Activated T-helper 2 cell treated with anti-CD3 and anti-CD28 coated beads, Interferon-gamma antibody, Interleukin-2, Interleukin-4, amounts not matched to agents 10 μg/mL and 5 μg/mL and 100 μg/mL, durations not matched to agents 14 hours and 24 hours and 36 hours (primary cell): ENCODE data around the gene COX6B1. TPM values are rescaled to one million over a fixed set of nuclear protein-coding genes. Genes with fewer than 3 reads are reported as not detected.

ENCODE experiments used
- DNase-seq: peaks from one replicate; pipeline ENCODE4 v3.0.0; 2021; ENCODE audit warnings: low spot score
- H3K27ac Mint-ChIP-seq: one replicate; pipeline ENCODE4 v1.8.0; 2021; ENCODE audit warnings: mixed read lengths
- H3K27me3 Mint-ChIP-seq: one replicate; pipeline ENCODE4 v1.8.0; 2021; ENCODE audit warnings: low read depth, mixed read lengths
- H3K36me3 Mint-ChIP-seq: one replicate; pipeline ENCODE4 v1.8.0; 2021; ENCODE audit warnings: low read depth, mixed read lengths
- H3K4me1 Mint-ChIP-seq: one replicate; pipeline ENCODE4 v1.8.0; 2021; ENCODE audit warnings: low read depth, mixed read lengths
- H3K4me3 Mint-ChIP-seq: one replicate; pipeline ENCODE4 v1.8.0; 2021; ENCODE audit warnings: low read depth, mild to moderate bottlenecking, moderate library complexity, mixed read lengths
- H3K9me3 Mint-ChIP-seq: one replicate; pipeline ENCODE4 v1.8.0; 2021; ENCODE audit warnings: mixed read lengths
- intact Hi-C: fragments of 100-400 bp; cut with micrococcal nuclease; formaldehyde crosslinking; loops from one replicate; pipeline ENCODE4 v1.15.1; 2023
- total RNA-seq: library from RNA; stranded (reverse); gene quantifications from 2 replicates; pipeline ENCODE4 v1.2.3, GENCODE V29; 2022

COX6B1 gene
- total RNA-seq, 1 donor from 2014 or later: 461 TPM

DNA sequence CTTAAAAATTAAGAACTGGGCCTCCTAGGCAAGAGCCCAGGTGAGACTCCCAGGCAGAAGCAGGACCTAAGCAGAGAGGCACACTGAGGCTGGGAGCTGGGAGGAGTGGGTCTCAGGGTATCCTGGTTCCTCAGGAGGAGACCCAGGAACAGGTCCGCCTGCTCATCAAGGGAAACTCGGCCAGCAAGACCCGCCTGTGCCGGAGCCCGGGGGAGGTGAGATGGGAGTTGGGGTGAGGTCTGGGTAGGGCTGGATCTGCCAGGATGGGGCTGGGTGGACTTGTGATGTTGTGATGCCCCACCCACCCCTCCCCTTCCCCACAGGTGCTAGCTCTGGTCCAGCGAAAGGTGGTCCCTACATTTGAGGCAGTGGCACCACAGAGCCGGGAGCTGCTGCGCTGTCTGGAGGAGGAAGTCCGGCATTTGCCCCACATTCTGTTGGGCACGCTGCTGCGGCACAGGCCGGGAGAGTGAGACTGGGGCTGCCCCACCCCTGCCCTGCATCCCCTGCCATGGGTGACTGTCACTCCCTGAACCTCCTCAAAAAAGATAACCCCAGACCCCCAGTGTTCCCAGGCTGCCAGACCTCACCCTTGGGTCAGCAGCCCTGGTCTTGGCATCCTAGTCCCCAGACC is 28.7 kb upstream of the COX6B1 start:
- no peaks in the 10 kb centered on the region for H3K4me1 Mint-ChIP-seq
- DNase-seq: no peak
- no peaks in the 10 kb centered on the region for H3K9me3 Mint-ChIP-seq
- H3K27me3 Mint-ChIP-seq: no peaks in the 10 kb centered on the region
- H3K27ac Mint-ChIP-seq: no peak overlapping the region
- intact Hi-C loops: no loop called here
- no peak overlapping the region for H3K4me3 Mint-ChIP-seq
- peaks cover 17% of the 10 kb centered on the region for H3K36me3 Mint-ChIP-seq

DNA sequence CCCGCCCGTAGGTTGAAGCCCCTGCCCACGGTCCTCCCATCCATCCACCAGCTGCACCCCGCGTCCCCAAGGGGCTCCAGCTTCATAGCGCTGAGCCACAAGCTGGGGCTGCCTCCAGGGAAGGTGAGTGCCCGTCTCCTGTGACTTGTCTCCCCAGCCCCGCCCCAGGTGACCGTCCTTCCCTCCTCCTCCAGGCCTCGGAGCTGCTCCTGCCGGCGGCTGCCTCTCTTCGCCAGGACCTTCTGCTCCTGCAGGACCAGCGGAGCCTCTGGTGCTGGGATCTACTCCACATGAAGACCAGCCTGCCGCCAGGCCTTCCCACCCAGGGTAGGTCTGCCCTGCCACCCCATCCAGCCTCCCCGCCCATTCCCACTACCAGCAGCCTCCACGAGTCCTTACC is 28.1 kb upstream of the COX6B1 start:
- Mint-ChIP-seq H3K27me3 (no peaks in the 10 kb centered on the region), H3K36me3 (peaks cover 17% of the 10 kb centered on the region), H3K4me1 (no peaks in the 10 kb centered on the region), H3K4me3 (no peak overlapping the region), H3K9me3 (no peaks in the 10 kb centered on the region), H3K27ac (no peak overlapping the region)
- intact Hi-C loops: no loop called here
- DNase-seq: no peak

DNA sequence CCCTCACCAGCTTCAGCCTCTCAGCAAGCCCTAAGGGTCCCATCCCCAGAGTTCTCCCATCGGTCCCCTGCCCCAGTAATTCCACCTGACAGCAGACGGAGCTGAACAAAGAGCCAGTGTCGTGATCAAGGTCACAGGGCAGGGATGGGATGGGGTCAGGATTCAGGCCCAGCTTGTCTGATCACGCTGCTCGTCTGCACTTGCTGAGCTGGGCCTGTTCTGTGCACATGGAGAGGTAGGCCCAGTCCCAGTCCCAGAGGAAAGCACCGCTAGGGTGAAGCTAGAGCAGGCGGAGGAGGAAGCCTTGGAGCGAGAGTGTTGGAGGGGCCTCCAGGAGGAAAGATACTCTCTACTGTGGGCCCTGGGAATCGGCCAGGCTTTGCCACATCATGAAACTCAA is 26.4 kb upstream of the COX6B1 start:
- H3K27ac Mint-ChIP-seq: no peak overlapping the region
- H3K36me3 Mint-ChIP-seq: peaks cover 10% of the 10 kb centered on the region
- no peaks in the 10 kb centered on the region for H3K27me3 Mint-ChIP-seq
- peaks cover 2% of the 10 kb centered on the region for H3K4me1 Mint-ChIP-seq
- no peak overlapping the region for H3K4me3 Mint-ChIP-seq
- DNase-seq: no peak
- H3K9me3 Mint-ChIP-seq: no peaks in the 10 kb centered on the region
- intact Hi-C loops: no loop called here

DNA sequence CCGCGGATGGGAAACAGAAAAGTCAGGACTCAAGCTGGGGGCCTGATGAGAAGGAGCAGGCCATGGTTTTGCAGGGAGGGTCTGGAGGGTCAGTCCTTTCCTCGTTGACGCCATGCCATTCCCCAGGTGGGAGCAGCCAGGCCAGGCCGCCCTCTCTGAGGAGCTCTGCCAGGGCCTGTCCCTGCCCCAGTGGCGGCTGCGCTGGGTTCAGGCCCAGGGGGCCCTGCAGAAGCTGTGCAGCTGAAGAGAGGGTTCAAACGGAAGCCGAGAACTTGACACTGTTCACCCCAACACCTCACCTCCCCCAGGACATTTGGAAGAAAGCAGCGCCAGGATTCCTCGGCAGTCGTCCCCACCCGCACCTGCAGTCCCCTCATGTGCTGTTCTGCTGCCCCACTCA is 25.4 kb upstream of the COX6B1 start:
- H3K9me3 Mint-ChIP-seq: no peaks in the 10 kb centered on the region
- peaks cover 2% of the 10 kb centered on the region for H3K4me1 Mint-ChIP-seq
- intact Hi-C loops: no loop called here
- no peak for DNase-seq
- H3K27me3 Mint-ChIP-seq: no peaks in the 10 kb centered on the region
- H3K27ac Mint-ChIP-seq: no peak overlapping the region
- H3K36me3 Mint-ChIP-seq: peaks cover 10% of the 10 kb centered on the region
- H3K4me3 Mint-ChIP-seq: no peak overlapping the region

DNA sequence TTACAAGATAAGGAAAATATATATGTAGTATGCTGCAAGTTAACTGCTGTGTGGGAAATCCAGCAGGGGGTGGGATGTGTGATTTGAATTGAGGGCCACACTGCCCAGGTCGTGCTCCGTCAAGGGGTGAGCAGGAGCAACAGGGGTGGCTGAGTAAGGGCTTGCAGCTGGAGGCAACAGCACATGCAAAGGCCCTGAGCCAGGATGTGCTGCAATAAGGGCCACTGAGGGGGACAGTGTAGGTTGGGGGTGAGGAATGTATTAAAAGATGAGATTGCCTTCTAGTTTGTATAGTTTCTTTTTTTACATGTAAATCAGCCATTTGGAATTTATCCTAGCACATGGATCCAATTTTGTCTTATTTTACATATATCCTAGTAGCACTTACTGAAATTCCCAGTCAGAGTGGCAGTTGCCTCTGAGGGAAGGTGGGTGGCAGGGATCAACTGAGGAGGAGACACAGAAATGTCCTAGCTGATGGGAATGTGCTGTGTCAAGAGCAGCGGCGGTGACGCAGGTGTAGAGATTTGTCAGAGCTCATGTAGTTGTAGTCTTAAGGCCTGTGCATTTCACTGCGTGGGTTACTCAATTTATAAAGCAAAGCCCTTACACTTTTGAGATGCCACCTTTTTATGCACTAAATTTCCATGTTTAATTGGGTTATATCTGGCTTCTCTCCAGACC is 24.7 kb upstream of the COX6B1 start:
- H3K4me1 Mint-ChIP-seq: peaks cover 5% of the 10 kb centered on the region
- H3K27ac Mint-ChIP-seq: no peak overlapping the region
- intact Hi-C loops: no loop called here
- H3K36me3 Mint-ChIP-seq: peaks cover 10% of the 10 kb centered on the region
- no peak for DNase-seq
- H3K4me3 Mint-ChIP-seq: no peak overlapping the region
- no peaks in the 10 kb centered on the region for H3K9me3 Mint-ChIP-seq
- no peaks in the 10 kb centered on the region for H3K27me3 Mint-ChIP-seq

DNA sequence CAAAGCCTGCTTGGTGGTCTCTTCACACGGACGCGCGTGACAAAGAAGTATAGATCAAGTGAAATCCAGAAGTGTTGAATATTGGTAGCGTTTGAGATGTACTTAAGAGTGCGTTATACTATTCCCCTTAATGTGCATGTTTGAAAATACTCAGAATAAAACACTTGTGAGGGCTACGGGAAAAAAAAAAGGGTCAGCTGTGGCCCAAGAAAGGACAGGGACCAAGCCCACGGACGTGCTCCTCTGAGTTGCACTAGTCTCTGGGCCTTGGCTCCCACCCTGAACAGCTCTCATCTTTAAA is 19.9 kb upstream of the COX6B1 start:
- Mint-ChIP-seq H3K4me3 (peak overlapping the region; percentile 100), H3K27ac (peak overlapping the region; percentile 99), H3K36me3 (peaks cover 31% of the 10 kb centered on the region), H3K4me1 (peaks cover 14% of the 10 kb centered on the region), H3K27me3 (no peaks in the 10 kb centered on the region), H3K9me3 (no peaks in the 10 kb centered on the region)
- intact Hi-C loops: loop anchor here (1.0 kb wide), 3 partner anchors 16 to 82 kb away; partner anchors contain the start of gene HAUS5
- DNase-seq: no peak

DNA sequence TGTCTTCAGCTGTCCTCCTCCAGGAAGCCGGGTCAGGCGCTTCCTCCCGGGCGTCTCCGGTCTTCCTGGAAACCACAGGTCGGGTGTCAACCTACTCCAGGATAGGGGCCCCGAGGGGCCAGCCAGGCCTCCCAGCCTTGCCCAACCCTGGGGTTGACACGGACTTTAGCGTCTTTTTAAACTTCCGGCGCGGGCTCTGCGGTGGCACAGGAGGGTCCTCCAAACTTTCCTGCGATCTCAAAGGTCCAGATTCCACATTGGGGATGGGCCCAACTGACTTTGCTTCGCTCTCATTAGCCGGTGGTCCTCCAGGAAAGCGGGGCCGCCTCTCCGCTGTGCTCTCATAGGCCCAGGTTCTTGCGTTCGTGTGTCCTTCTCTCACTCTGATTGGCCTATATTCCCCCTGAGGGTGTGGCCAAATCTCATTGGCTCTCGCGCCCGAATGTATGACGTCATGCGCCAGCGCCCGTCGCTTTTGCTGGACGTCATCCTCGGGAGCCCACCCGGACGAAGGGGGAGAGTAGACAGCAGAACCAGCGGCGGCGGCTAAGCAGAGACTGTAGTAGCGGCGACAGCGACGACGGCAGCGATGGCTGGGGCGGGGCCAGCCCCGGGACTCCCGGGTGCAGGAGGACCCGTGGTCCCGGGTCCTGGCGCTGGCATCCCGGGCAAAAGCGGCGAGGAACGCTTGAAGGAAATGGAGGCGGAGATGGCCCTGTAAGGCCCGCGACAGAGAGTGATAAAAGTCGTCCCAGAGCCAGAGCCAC is 19.4 kb upstream of the COX6B1 start, which contains the start of gene RBM42:
Gene RBM42 (plus strand): TSS at position 472 of the 767 bp plus-strand sequence. CDS start 118 bp downstream, at position 590.
- Mint-ChIP-seq H3K4me1 (peaks cover 14% of the 10 kb centered on the region), H3K9me3 (no peaks in the 10 kb centered on the region), H3K36me3 (peaks cover 34% of the 10 kb centered on the region), H3K27me3 (no peaks in the 10 kb centered on the region), H3K4me3 (peak within 1 kb of the TSS; percentile 100), H3K27ac (peak within 1 kb of the TSS; percentile 99)
- intact Hi-C loops: loop anchor here (1.0 kb wide), 3 partner anchors 16 to 82 kb away; partner anchors contain the start of gene HAUS5
- peak; percentile 97 for DNase-seq

DNA sequence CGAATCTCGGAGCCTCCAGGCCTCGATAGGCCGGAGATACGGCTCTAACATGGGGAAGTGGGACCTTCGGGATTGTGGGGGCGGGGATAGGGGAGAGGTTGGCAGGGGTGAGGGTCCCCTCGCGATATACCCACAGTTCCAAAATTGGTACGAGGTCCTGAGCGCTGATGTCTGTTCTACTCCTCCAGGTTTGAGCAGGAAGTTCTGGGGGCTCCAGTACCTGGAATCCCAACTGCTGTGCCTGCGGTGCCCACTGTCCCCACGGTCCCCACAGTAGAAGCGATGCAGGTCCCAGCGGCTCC is 18.8 kb upstream of the COX6B1 start:
- peak overlapping the region; percentile 99 for H3K27ac Mint-ChIP-seq
- H3K4me3 Mint-ChIP-seq: peak overlapping the region; percentile 100
- peaks cover 14% of the 10 kb centered on the region for H3K4me1 Mint-ChIP-seq
- no peak for DNase-seq
- no peaks in the 10 kb centered on the region for H3K27me3 Mint-ChIP-seq
- H3K9me3 Mint-ChIP-seq: no peaks in the 10 kb centered on the region
- intact Hi-C loops: no loop called here
- H3K36me3 Mint-ChIP-seq: peaks cover 39% of the 10 kb centered on the region

DNA sequence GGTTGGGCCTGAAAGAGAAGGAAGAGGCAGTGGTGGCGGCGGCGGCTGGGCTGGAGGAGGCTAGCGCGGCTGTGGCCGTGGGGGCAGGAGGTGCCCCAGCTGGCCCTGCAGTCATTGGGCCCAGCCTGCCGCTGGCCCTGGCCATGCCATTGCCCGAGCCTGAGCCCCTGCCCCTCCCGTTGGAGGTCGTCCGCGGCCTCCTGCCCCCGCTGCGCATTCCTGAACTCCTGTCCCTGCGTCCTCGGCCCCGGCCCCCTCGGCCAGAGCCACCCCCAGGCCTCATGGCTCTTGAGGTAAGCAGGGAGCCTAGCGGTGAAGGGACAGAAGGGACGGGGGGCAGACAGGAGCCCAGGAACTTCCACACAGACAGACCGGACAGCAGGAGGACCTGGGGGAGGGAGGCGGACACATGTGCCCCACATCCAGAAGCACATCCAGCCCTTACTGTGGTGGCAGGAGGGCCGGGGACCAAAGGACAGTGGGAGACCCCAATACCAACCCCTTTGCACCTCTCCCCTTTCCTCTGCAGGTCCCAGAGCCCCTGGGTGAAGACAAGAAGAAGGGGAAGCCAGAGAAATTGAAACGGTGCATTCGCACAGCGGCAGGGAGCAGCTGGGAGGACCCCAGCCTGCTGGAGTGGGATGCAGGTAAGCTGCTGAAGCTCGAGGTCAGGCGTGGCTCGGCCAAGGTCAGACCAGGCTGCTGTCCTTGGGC is 14.2 kb upstream of the COX6B1 start:
- intact Hi-C loops: no loop called here
- H3K4me1 Mint-ChIP-seq: peaks cover 6% of the 10 kb centered on the region
- H3K27ac Mint-ChIP-seq: no peak overlapping the region
- no peaks in the 10 kb centered on the region for H3K9me3 Mint-ChIP-seq
- H3K27me3 Mint-ChIP-seq: no peaks in the 10 kb centered on the region
- peaks cover 69% of the 10 kb centered on the region for H3K36me3 Mint-ChIP-seq
- H3K4me3 Mint-ChIP-seq: no peak overlapping the region
- DNase-seq: no peak

DNA sequence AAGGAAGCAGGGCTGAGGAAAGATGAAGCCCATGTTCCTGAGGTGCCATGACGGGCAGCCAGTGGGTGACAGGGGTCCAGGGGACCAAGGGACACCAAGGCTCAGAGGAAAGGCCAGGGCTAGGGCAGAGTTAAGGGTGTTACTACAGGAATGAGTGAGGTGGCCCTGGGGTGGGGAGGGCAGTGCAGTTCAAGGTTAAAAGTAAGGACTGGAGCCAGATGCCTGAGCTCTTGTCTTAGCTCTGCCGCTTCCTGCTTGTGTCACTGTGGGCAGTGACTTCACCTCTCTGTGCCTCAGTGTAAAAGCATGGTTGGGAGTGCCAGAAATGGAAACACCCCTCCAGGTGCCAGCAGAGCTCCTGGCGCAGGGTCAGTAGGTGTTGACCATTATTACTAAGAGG is 11.5 kb upstream of the COX6B1 start:
- Mint-ChIP-seq H3K4me1 (peaks cover 8% of the 10 kb centered on the region), H3K27me3 (no peaks in the 10 kb centered on the region), H3K27ac (no peak overlapping the region), H3K9me3 (no peaks in the 10 kb centered on the region), H3K4me3 (no peak overlapping the region), H3K36me3 (peaks cover 54% of the 10 kb centered on the region)
- intact Hi-C loops: no loop called here
- DNase-seq: no peak

DNA sequence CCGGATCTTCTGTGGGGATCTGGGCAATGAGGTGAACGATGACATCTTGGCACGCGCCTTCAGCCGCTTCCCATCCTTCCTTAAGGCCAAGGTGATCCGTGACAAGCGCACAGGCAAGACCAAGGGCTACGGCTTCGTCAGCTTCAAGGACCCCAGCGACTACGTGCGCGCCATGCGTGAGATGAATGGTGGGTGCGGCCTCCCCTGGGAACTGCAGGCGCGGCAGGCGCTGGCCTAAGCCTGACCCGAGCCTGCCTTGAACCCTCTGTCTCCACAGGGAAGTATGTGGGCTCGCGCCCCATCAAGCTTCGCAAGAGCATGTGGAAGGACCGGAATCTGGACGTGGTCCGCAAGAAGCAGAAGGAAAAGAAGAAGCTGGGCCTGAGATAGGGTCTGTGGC is 11.0 kb upstream of the COX6B1 start:
- intact Hi-C loops: no loop called here
- no peak overlapping the region for H3K4me3 Mint-ChIP-seq
- H3K27me3 Mint-ChIP-seq: no peaks in the 10 kb centered on the region
- H3K4me1 Mint-ChIP-seq: peaks cover 10% of the 10 kb centered on the region
- no peaks in the 10 kb centered on the region for H3K9me3 Mint-ChIP-seq
- DNase-seq: no peak
- peaks cover 49% of the 10 kb centered on the region for H3K36me3 Mint-ChIP-seq
- no peak overlapping the region for H3K27ac Mint-ChIP-seq

DNA sequence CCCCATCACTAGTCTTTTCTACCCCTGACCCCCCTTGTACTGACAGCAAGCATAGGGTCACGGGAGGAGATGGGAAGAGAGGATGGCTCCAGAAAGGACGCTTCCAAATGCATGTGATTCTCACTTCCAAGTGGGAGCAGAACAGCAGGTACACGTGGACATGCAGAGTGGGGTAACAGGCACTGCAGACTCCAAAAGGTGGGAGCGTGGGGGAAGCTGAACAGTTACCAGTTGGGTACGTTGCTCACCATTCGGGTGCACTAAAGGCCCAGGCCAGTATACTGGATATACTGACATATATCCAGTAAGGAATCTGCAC is 8.8 kb upstream of the COX6B1 start:
- Mint-ChIP-seq H3K36me3 (peaks cover 32% of the 10 kb centered on the region), H3K27me3 (no peaks in the 10 kb centered on the region), H3K27ac (no peak overlapping the region), H3K4me3 (no peak overlapping the region), H3K4me1 (peaks cover 15% of the 10 kb centered on the region), H3K9me3 (no peaks in the 10 kb centered on the region)
- intact Hi-C loops: no loop called here
- DNase-seq: no peak

DNA sequence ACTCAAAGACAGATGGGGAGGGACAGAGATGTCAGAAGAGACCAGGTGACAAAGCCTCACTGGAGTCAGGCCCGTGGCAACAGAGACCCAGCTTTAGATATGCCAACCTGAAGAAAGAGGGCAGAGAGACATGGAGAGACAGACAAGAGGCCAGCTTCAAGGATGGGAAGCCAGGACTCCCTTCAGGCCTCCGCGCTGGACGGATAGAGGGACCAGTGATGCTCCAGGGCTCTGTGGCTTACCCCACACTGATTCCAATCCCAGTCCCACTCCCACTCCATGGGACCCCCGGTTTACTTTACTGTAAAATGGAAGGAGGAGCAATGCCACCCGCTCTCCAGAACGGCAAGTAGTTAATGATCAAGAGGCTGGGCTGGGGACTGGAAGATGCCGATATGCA is 8.3 kb upstream of the COX6B1 start:
- H3K27ac Mint-ChIP-seq: peak overlapping the region; percentile 35
- H3K4me3 Mint-ChIP-seq: no peak overlapping the region
- intact Hi-C loops: loop anchor here (10.0 kb wide), 1 partner anchor 475 kb away; the partner anchor contains the start of genes OVOL3, POLR2I and TBCB
- no peak for DNase-seq
- H3K4me1 Mint-ChIP-seq: peaks cover 17% of the 10 kb centered on the region
- H3K27me3 Mint-ChIP-seq: no peaks in the 10 kb centered on the region
- peaks cover 30% of the 10 kb centered on the region for H3K36me3 Mint-ChIP-seq
- no peaks in the 10 kb centered on the region for H3K9me3 Mint-ChIP-seq
